Mesendoderm (in vitro differentiated cells): ENCODE results near the gene GRIP1.

Experiments used
- DNase-seq: peaks from one replicate; pipeline ENCODE4 v3.0.0; 2013
- H2AK5ac ChIP-seq: 2 replicates; pipeline ENCODE4 v1.6.1; 2013; ENCODE audit warnings: low read length, inconsistent platforms
- H2BK120ac ChIP-seq: 2 replicates; pipeline ENCODE4 v1.6.1; 2013; ENCODE audit warnings: low read depth, mild to moderate bottlenecking, low read length, moderate library complexity, mixed read lengths
- H2BK15ac ChIP-seq: replicated peaks from 2 replicates; pipeline ENCODE4 v1.6.1; 2013; ENCODE audit warnings: low read depth, mild to moderate bottlenecking, moderate library complexity
- H2BK5ac ChIP-seq: 2 replicates; pipeline ENCODE4 v1.6.1; 2013; ENCODE audit warnings: low read length, inconsistent platforms
- H3K18ac ChIP-seq: 2 replicates; pipeline ENCODE4 v1.6.1; 2013; ENCODE audit warnings: mild to moderate bottlenecking, low read length, mixed read lengths
- H3K23ac ChIP-seq: one replicate; pipeline ENCODE4 v1.6.1; 2013; ENCODE audit warnings: low read length
- H3K27ac ChIP-seq: 2 replicates; pipeline ENCODE4 v1.5.1; 2013; ENCODE audit warnings: low read depth, mild to moderate bottlenecking, inconsistent platforms, low read length, moderate library complexity
- H3K27me3 ChIP-seq: 2 replicates; pipeline ENCODE4 v1.6.1; 2013; ENCODE audit warnings: low read length, control low read depth, mild to moderate bottlenecking, inconsistent platforms; ENCODE audit not compliant: insufficient read depth, poor library complexity
- H3K36me3 ChIP-seq: 2 replicates; pipeline ENCODE4 v1.6.1; 2013; ENCODE audit warnings: low read length, inconsistent platforms; ENCODE audit not compliant: control insufficient read depth, insufficient read depth
- H3K4ac ChIP-seq: one replicate; pipeline ENCODE4 v1.6.1; 2013; ENCODE audit warnings: low read depth, mild to moderate bottlenecking, low read length, moderate library complexity
- H3K4me1 ChIP-seq: 2 replicates; pipeline ENCODE4 v1.6.1; 2013; ENCODE audit warnings: low read depth, low read length, inconsistent platforms; ENCODE audit not compliant: control insufficient read depth
- H3K4me2 ChIP-seq: 2 replicates; pipeline ENCODE4 v1.6.1; 2013; ENCODE audit warnings: low read length
- H3K4me3 ChIP-seq: 2 replicates; pipeline ENCODE4 v1.5.1; 2013; ENCODE audit warnings: mild to moderate bottlenecking, low read length
- H3K56ac ChIP-seq: one replicate; pipeline ENCODE4 v1.6.1; 2013; ENCODE audit warnings: low read length
- H3K79me1 ChIP-seq: 2 replicates; pipeline ENCODE4 v1.6.1; 2013; ENCODE audit warnings: low read length, inconsistent platforms
- H3K79me2 ChIP-seq: 2 replicates; pipeline ENCODE4 v1.6.1; 2013; ENCODE audit warnings: mild to moderate bottlenecking, low read length; ENCODE audit not compliant: control insufficient read depth, insufficient read depth
- H3K9ac ChIP-seq: 2 replicates; pipeline ENCODE4 v1.6.1; 2013; ENCODE audit warnings: low read length, inconsistent platforms
- H4K5ac ChIP-seq: one replicate; pipeline ENCODE4 v1.6.1; 2013; ENCODE audit warnings: low read length
- H4K8ac ChIP-seq: one replicate; pipeline ENCODE4 v1.6.1; 2013; ENCODE audit warnings: low read depth, mild to moderate bottlenecking, control low read depth, low read length, moderate library complexity
- WGBS: extraction: QIAGEN DNeasy Blood & Tissue Kit; methylation state at CpG from one replicate; pipeline ENCODE4 v1.1.7; 2013; ENCODE audit warnings: low lambda C conversion rate, missing lambda C conversion rate; ENCODE audit not compliant: insufficient coverage; ENCODE audit errors: extremely low coverage; 5-methylcytosine and 5-hydroxymethylcytosine counted together

GRIP1 gene

GRCh38 chr12:66321435-66321834 is 357.4 kb downstream of the GRIP1 start:
- H3K4ac ChIP-seq, result no peak overlapping the region
- H3K79me1 ChIP-seq, result no peaks in the 10 kb centered on the region
- no peak overlapping the region for H2BK15ac ChIP-seq
- H3K18ac ChIP-seq, result no peak overlapping the region
- H3K27me3 ChIP-seq, result no peaks in the 10 kb centered on the region
- H3K4me1 ChIP-seq, result no peaks in the 10 kb centered on the region
- no peak overlapping the region for H4K5ac ChIP-seq
- no peak overlapping the region for H3K27ac ChIP-seq
- H3K4me3 ChIP-seq, result no peak overlapping the region
- H4K8ac ChIP-seq, result no peak overlapping the region
- no peak overlapping the region for H3K4me2 ChIP-seq
- no peak overlapping the region for H2BK5ac ChIP-seq
- no peak overlapping the region for H2BK120ac ChIP-seq
- no peaks in the 10 kb centered on the region for H3K79me2 ChIP-seq
- no peak overlapping the region for H3K23ac ChIP-seq
- H3K36me3 ChIP-seq, result no peaks in the 10 kb centered on the region
- no peak for DNase-seq
- no peak overlapping the region for H3K9ac ChIP-seq
- H2AK5ac ChIP-seq, result no peak overlapping the region
- H3K56ac ChIP-seq, result no peak overlapping the region

GRCh38 chr12:66320996-66321395 is 357.9 kb downstream of the GRIP1 start:
- H3K4me2 ChIP-seq, result no peak overlapping the region
- no peak overlapping the region for H3K9ac ChIP-seq
- no peak overlapping the region for H3K18ac ChIP-seq
- H3K4me1 ChIP-seq, result no peaks in the 10 kb centered on the region
- no peaks in the 10 kb centered on the region for H3K27me3 ChIP-seq
- H3K56ac ChIP-seq, result no peak overlapping the region
- H2BK120ac ChIP-seq, result no peak overlapping the region
- WGBS, result no CpG with 5 or more reads among the region's 3 CpGs
- H2AK5ac ChIP-seq, result no peak overlapping the region
- DNase-seq, result no peak
- no peak overlapping the region for H3K4ac ChIP-seq
- H3K23ac ChIP-seq, result no peak overlapping the region
- H3K79me1 ChIP-seq, result no peaks in the 10 kb centered on the region
- no peak overlapping the region for H4K5ac ChIP-seq
- no peak overlapping the region for H2BK5ac ChIP-seq
- H2BK15ac ChIP-seq, result no peak overlapping the region
- H3K79me2 ChIP-seq, result no peaks in the 10 kb centered on the region
- H3K36me3 ChIP-seq, result no peaks in the 10 kb centered on the region
- H3K27ac ChIP-seq, result no peak overlapping the region
- no peak overlapping the region for H3K4me3 ChIP-seq
- no peak overlapping the region for H4K8ac ChIP-seq

GRCh38 chr12:66319266-66319954 is 359.5 kb downstream of the GRIP1 start:
- Histone ChIP-seq H3K18ac (no peak overlapping the region), H3K4me1 (no peaks in the 10 kb centered on the region), H3K23ac (no peak overlapping the region), H3K36me3 (no peaks in the 10 kb centered on the region), H3K79me1 (no peaks in the 10 kb centered on the region), H3K27ac (no peak overlapping the region), H2BK15ac (no peak overlapping the region), H3K4me2 (no peak overlapping the region), H3K56ac (no peak overlapping the region), H3K9ac (no peak overlapping the region), H2BK5ac (no peak overlapping the region), H4K5ac (no peak overlapping the region), H2AK5ac (no peak overlapping the region), H4K8ac (no peak overlapping the region), H3K4me3 (no peak overlapping the region), H3K79me2 (no peaks in the 10 kb centered on the region), H2BK120ac (no peak overlapping the region), H3K4ac (no peak overlapping the region), H3K27me3 (no peaks in the 10 kb centered on the region)
- no CpG with 5 or more reads among the region's 4 CpGs for WGBS
- no peak for DNase-seq

GRCh38 chr12:66314278-66314677 is 364.6 kb downstream of the GRIP1 start:
- H3K27me3 ChIP-seq, result no peaks in the 10 kb centered on the region
- no peak overlapping the region for H2AK5ac ChIP-seq
- no peak overlapping the region for H3K23ac ChIP-seq
- no peak overlapping the region for H4K5ac ChIP-seq
- H3K36me3 ChIP-seq, result no peaks in the 10 kb centered on the region
- H3K4me1 ChIP-seq, result no peaks in the 10 kb centered on the region
- H3K4me3 ChIP-seq, result no peak overlapping the region
- H3K9ac ChIP-seq, result no peak overlapping the region
- no peaks in the 10 kb centered on the region for H3K79me1 ChIP-seq
- no peak overlapping the region for H3K4ac ChIP-seq
- no peak overlapping the region for H3K27ac ChIP-seq
- no peak overlapping the region for H3K4me2 ChIP-seq
- H2BK15ac ChIP-seq, result no peak overlapping the region
- H3K18ac ChIP-seq, result no peak overlapping the region
- no peak overlapping the region for H2BK5ac ChIP-seq
- no peak for DNase-seq
- H2BK120ac ChIP-seq, result no peak overlapping the region
- H4K8ac ChIP-seq, result no peak overlapping the region
- no peaks in the 10 kb centered on the region for H3K79me2 ChIP-seq
- no peak overlapping the region for H3K56ac ChIP-seq

GRCh38 chr12:66312189-66312588 is 366.7 kb downstream of the GRIP1 start:
- no peak overlapping the region for H4K5ac ChIP-seq
- no peaks in the 10 kb centered on the region for H3K79me2 ChIP-seq
- no peak overlapping the region for H2BK5ac ChIP-seq
- no CpG with 5 or more reads among the region's 1 CpG for WGBS
- H4K8ac ChIP-seq, result no peak overlapping the region
- H3K79me1 ChIP-seq, result no peaks in the 10 kb centered on the region
- H3K4me1 ChIP-seq, result no peaks in the 10 kb centered on the region
- H3K9ac ChIP-seq, result no peak overlapping the region
- H2AK5ac ChIP-seq, result no peak overlapping the region
- no peak overlapping the region for H3K4me2 ChIP-seq
- H3K18ac ChIP-seq, result no peak overlapping the region
- no peak overlapping the region for H3K23ac ChIP-seq
- DNase-seq, result no peak
- no peak overlapping the region for H3K4me3 ChIP-seq
- H3K27me3 ChIP-seq, result no peaks in the 10 kb centered on the region
- no peak overlapping the region for H3K4ac ChIP-seq
- no peak overlapping the region for H3K27ac ChIP-seq
- no peak overlapping the region for H2BK120ac ChIP-seq
- H3K56ac ChIP-seq, result no peak overlapping the region
- H3K36me3 ChIP-seq, result no peaks in the 10 kb centered on the region
- no peak overlapping the region for H2BK15ac ChIP-seq

- H3K4me3 ChIP-seq, result no peak overlapping the region
- no peak overlapping the region for H3K27ac ChIP-seq
- no peak overlapping the region for H3K23ac ChIP-seq
- H3K79me1 ChIP-seq, result no peaks in the 10 kb centered on the region
- no peak overlapping the region for H3K4me2 ChIP-seq
- H3K79me2 ChIP-seq, result no peaks in the 10 kb centered on the region
- no peak overlapping the region for H2AK5ac ChIP-seq
- H2BK5ac ChIP-seq, result no peak overlapping the region
- no peak overlapping the region for H4K5ac ChIP-seq
- no peaks in the 10 kb centered on the region for H3K27me3 ChIP-seq
- no peak overlapping the region for H3K4ac ChIP-seq
- no peak overlapping the region for H3K56ac ChIP-seq
- H4K8ac ChIP-seq, result no peak overlapping the region
- DNase-seq, result no peak
- no peak overlapping the region for H3K18ac ChIP-seq
- H2BK120ac ChIP-seq, result no peak overlapping the region
- no peak overlapping the region for H3K9ac ChIP-seq
- H3K4me1 ChIP-seq, result no peaks in the 10 kb centered on the region
- no peaks in the 10 kb centered on the region for H3K36me3 ChIP-seq
- WGBS, result no CpG with 5 or more reads among the region's 1 CpG
- H2BK15ac ChIP-seq, result no peak overlapping the region
These were observed 369.3 kb downstream of the GRIP1 start for GRCh38 chr12:66309606-66310005.
